GM18870 (cell line): Measurements from ENCODE around the gene ERH.

Experiments used
- ATAC-seq: cut with Tn5 transposase; IDR thresholded peaks from one replicate; pipeline ENCODE4 v1.9.1; 2021; ENCODE audit warnings: moderate library complexity; ENCODE audit not compliant: unreplicated experiment

Gene ERH

GRCh38 chr14:69357544-69358200 lies 40.4 kb downstream of the ERH start:
- no peak for ATAC-seq

DNA sequence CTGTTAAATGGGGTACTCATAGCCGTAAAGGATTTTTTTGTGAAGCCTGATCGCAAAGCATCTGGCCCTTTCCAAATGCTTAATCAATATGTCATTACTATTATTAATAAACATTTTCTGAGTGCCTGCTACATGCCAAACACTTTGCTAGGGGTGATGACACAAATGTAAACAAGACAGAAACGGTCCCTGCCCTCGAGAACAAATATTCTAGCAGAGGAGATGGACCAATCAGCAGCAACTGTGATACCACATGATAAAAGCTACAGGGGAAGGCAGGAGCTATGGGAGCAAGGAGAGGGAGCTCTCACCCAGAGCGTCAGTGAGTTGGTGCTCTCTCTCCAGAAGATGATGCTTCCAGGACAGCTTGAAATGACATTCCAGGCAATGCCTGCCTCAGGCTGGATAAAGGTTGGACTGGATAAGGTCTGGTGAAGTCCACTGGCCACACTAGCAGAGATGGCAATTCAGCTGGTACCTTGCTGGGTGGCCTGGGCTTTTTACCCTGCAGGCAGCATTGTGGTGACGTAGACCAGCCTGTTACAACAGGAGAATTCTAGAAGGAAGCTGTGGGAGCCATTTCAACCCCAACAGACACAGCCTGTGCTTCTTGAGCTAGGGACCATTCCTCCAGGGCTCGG lies 41.1 kb downstream of the ERH start:
- no peak for ATAC-seq

DNA sequence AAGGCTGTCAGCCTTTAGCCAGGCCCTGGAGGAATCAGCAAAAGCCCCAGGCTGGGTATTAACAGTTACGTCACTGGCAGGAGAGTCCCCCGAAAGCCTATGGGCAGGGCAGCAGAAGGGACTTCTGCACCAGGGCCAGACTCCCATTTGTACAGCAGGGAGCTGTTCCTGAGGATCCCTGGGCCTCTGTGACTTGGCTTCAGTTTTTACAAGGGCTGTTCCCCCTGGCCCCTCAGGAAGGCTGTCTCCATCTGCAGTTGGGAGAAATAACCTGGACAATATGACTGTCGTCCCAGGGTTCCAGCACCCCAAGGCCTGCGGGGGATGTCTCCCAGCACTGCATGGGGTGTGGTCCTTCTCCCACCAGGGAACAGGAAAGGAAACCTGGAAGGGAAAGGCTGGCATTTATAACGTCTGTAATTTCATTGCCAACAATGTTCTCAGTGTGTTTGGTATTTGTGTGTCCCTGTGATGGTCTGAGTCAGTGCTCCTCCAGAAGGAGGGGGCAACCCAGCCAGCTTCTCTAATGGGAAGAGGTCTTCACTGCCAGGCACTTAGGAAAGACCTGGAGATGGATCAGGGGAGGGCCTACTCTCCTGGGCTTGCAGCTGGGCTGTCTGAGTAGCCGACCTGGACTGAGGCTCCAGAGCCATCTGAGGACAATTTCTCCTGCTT lies 42.4 kb downstream of the ERH start:
- ATAC-seq, result no peak

GRCh38 chr14:69355154-69355597 lies 42.9 kb downstream of the ERH start:
- ATAC-seq, result no peak

GRCh38 chr14:69354383-69355153 lies 43.5 kb downstream of the ERH start:
- ATAC-seq, result peak; percentile 82

- no peak for ATAC-seq
These were observed 44.9 kb downstream of the ERH start for GRCh38 chr14:69353168-69353567.

DNA sequence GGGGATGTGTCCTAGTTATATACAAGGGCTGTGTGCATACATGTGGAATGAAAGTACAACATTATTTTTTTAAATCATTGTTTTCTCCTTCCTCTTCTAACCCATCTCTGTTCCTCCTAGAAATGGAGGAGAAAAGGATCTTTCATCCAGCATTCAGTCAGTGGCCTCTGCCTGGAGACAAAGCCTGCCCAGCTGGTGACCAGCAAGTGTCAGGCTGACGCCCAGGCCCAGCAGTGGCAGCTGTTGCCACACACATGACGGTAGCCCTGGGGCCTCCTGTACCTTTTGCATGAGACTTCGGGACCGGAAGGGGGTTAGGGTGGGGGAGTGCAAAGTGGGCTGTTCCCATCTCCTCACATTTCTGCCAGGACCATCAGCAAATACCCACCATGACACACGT lies 46.2 kb downstream of the ERH start:
- no peak for ATAC-seq

GRCh38 chr14:69351385-69351784 lies 46.7 kb downstream of the ERH start:
- ATAC-seq, result no peak

- no peak for ATAC-seq
These were observed 47.2 kb downstream of the ERH start for GRCh38 chr14:69350892-69351291.

GRCh38 chr14:69349091-69349777 lies 48.9 kb downstream of the ERH start:
- no peak for ATAC-seq

DNA sequence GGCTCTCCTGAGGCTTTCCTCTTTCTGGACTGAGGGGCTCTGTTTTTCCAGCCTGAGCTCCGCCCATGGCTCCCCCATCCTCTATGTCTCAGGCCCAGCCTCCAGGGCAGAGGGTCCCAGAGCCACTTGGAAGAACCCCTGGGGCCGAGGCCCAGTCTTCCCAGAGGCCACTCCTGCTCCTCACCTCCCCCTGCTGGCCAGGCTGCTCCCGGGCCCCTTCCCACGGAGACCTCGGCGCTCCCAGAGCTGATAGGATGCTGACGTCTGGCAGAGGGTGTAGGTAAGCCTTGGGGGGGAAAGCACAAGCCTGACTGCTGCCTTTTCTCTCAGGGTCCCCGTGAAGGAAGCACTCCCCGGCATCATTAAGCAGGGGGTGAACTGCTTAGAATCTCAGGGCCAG lies 51.4 kb downstream of the ERH start:
- no peak for ATAC-seq

GRCh38 chr14:69345402-69345801 lies 52.7 kb downstream of the ERH start:
- no peak for ATAC-seq

GRCh38 chr14:69344171-69344570 lies 53.9 kb downstream of the ERH start:
- ATAC-seq, result no peak

DNA sequence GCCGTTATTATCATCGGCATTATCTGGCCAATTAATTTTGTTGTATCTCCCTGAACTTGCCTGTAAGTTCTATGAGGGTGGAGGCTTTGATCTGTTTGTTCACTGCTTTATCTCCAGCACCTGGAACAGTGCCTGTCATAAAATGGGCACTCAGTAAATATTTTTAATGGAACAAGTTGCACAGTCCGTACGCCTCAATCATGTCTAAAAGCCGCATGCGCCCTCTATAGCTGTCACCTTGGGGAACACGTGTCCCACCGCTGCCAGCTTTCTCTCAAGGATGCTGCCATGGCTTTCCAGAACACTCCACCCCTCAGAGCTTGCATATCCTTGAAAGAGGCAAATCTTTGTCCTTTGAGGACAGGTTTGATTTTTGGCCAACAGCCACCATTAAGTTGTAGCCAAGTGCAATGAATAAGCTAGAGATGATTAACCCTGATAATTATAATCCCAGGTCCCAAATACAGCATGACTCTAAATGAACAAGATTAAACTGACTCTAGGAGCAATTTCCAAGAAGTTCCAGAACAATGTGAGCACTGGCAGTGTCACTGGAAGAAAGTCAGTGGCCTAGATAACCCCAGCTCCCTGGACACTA lies 55.1 kb downstream of the ERH start:
- no peak for ATAC-seq

- ATAC-seq, result no peak
These were observed 58.7 kb downstream of the ERH start for GRCh38 chr14:69339426-69339825.

DNA sequence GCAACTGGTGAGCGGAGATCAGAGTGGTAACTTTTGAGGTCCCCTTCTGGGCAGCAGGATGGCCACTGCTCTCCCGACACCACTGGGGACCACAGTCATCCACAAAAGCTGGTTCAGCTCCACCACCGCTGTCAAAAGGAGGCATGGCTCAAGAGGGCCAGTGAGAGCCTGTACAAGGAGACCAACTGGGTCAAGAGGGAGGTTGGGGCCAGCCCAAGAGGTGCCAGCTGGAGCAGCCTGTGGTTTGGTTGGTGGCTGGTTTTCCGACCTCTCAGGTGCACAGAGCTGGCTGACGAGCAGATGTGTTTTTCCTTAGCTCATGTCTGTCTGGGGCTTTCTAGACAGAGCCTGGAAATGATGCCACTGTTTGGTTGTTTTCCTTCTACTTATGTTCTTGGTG lies 60.1 kb downstream of the ERH start:
- no peak for ATAC-seq

GRCh38 chr14:69335371-69335771 lies 62.7 kb downstream of the ERH start:
- ATAC-seq, result no peak

DNA sequence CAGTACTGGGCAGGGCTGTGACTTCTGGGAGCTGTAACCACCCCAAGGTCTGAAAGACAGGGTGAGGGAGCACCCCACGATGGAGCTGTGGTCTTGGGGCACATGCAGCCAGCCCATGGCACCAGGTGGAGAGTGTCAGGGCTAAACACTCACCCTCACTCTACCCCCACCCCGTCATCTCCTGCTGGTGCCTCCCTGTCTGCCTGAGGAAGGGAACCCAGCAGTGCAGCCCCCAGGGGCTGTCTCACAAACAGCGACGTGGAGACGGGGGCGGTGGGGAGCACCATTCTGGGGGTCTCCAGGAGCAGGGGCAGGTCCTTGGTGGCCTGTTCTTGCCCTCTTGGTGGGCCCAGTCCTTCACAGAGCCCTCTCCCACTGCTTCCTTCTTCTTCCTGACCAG lies 63.5 kb downstream of the ERH start:
- ATAC-seq, result no peak

GRCh38 chr14:69333791-69334337 lies 64.2 kb downstream of the ERH start:
- ATAC-seq, result no peak

GRCh38 chr14:69332782-69333395 lies 65.2 kb downstream of the ERH start:
- no peak for ATAC-seq
